GM12878 (cell line): ENCODE measurements around the gene NAT14. TPM values are rescaled to one million over a fixed set of nuclear protein-coding genes. Genes with fewer than 3 reads are reported as not detected.
A peak's percentile ranks its signal among the peaks of the same experiment; 100 is the strongest.

ENCODE experiments used
- ATAC-seq: fragments of 200-7000 bp; cut with Tn5 transposase; 3 replicates; pipeline ENCODE4 v1.9.1; 2020; ENCODE audit warnings: mild to moderate bottlenecking, moderate library complexity
- BruUV-seq: library from RNA; stranded (reverse); fragments of 400-500 nt; replicated peaks from 2 replicates; lab custom pipeline; 2021; lab: Mats Ljungman, UMichigan
- CTCF ChIA-PET: fragments of 300-600 bp; sonication (Branson Sonifier 250); formaldehyde crosslinking; extraction: SDS; loops from one replicate; lab custom pipeline; 2021; ENCODE audit warnings: inconsistent platforms; lab: Yijun Ruan, JAX
- POLR2A ChIA-PET: fragments of 350-600 bp; formaldehyde crosslinking; extraction: SDS; loops from one replicate; lab custom pipeline; 2021; ENCODE audit warnings: inconsistent platforms; lab: Charles Lee
- RAD21 ChIA-PET: fragments of 300-600 bp; sonication (Branson Sonifier 250); formaldehyde crosslinking; loops from one replicate; lab custom pipeline; 2023; ENCODE audit warnings: antibody characterized with exemption; ENCODE audit not compliant: unreplicated experiment; lab: Charles Lee
- SMC1A ChIA-PET: fragments of 300-600 bp; sonication (Branson Sonifier 250); formaldehyde crosslinking; loops from one replicate; lab custom pipeline; 2023; ENCODE audit not compliant: unreplicated experiment, uncharacterized antibody; lab: Charles Lee
- DNase-seq: peaks from one replicate; pipeline ENCODE4 v3.0.0-alpha.2; 2011; ENCODE audit warnings: low read depth, low spot score
- FAIRE-seq: peaks from 3 replicates; lab custom pipeline; 2011; peaks lifted over from hg19 to GRCh38; lab: Jason Lieb, UNC
- H2AFZ ChIP-seq: 2 replicates; pipeline ENCODE4 v1.6.0; 2011; ENCODE audit warnings: low read depth, low read length, control low read depth; ENCODE audit not compliant: control insufficient read depth
- H3K27ac ChIP-seq: 2 replicates; pipeline ENCODE4 v1.5.1; 2011; ENCODE audit warnings: control low read depth; ENCODE audit not compliant: control insufficient read depth, insufficient read depth
- H3K27me3 ChIP-seq, 2 experiments: replicated peaks in 1 of 2; 2 replicates each; pipeline versions ENCODE4 v1.6.0 to v1.6.1; 2011; ENCODE audit warnings: low read length in 1 of 2; ENCODE audit not compliant: control insufficient read depth in 2 of 2, insufficient read depth in 2 of 2
- H3K36me3 ChIP-seq, 2 experiments: 2 replicates each; pipeline ENCODE4 v1.5.1; 2011; ENCODE audit warnings: low read length in 1 of 2; ENCODE audit not compliant: control insufficient read depth in 2 of 2, insufficient read depth in 2 of 2
- H3K4me1 ChIP-seq: 2 replicates; pipeline ENCODE4 v1.6.1; 2011; ENCODE audit warnings: mild to moderate bottlenecking, low read length, moderate library complexity, mixed read lengths; ENCODE audit not compliant: control insufficient read depth, insufficient read depth
- H3K4me2 ChIP-seq: 2 replicates; pipeline ENCODE4 v1.6.0; 2011; ENCODE audit warnings: control low read depth; ENCODE audit not compliant: control insufficient read depth, insufficient read depth
- H3K4me3 ChIP-seq: fragments of 200-600 bp; sonication (generic); 2 replicates; pipeline ENCODE4 v1.5.1; 2016
- H3K79me2 ChIP-seq: 2 replicates; pipeline ENCODE4 v1.6.0; 2011; ENCODE audit warnings: low read length; ENCODE audit not compliant: control insufficient read depth, insufficient read depth
- H3K9ac ChIP-seq: 2 replicates; pipeline ENCODE4 v1.8.0; 2011; ENCODE audit warnings: low read length, control low read depth, mixed read lengths; ENCODE audit not compliant: control insufficient read depth, insufficient read depth
- H3K9me3 ChIP-seq: replicated peaks from 3 replicates; pipeline ENCODE4 v1.5.1; 2011; ENCODE audit warnings: mild to moderate bottlenecking, low read length; ENCODE audit not compliant: control insufficient read depth, insufficient read depth
- H4K20me1 ChIP-seq: 2 replicates; pipeline ENCODE4 v1.6.0; 2011; ENCODE audit not compliant: control insufficient read depth, insufficient read depth
- BCL11A ChIP-seq: IDR thresholded peaks from 2 replicates; pipeline ENCODE4 v1.6.1; 2011; ENCODE audit warnings: low read depth, low read length
- CBX3 ChIP-seq: fragments of 200-600 bp; sonication (generic); IDR thresholded peaks from 2 replicates; pipeline ENCODE4 v1.6.1; 2016; ENCODE audit warnings: low read depth, borderline replicate concordance
- FOXK2 ChIP-seq: fragments of 450-650 bp; IDR thresholded peaks from 2 replicates; pipeline ENCODE4 v1.6.1; 2017; ENCODE audit warnings: mild to moderate bottlenecking, moderate library complexity
- NFYB ChIP-seq: IDR thresholded peaks from 2 replicates; pipeline ENCODE4 v1.6.1; 2011; ENCODE audit warnings: low read depth, mild to moderate bottlenecking, low read length, improper control_type of control experiment, moderate library complexity; ENCODE audit not compliant: insufficient read depth
- POLR2AphosphoS5 ChIP-seq: IDR thresholded peaks from 2 replicates; pipeline ENCODE4 v1.6.1; 2011; ENCODE audit warnings: mild to moderate bottlenecking, low read length, inconsistent platforms
- POU2F2 ChIP-seq: IDR thresholded peaks from 3 replicates; pipeline ENCODE4 v1.6.1; 2011; ENCODE audit warnings: low read depth, mild to moderate bottlenecking, low read length, borderline replicate concordance
- RBBP5 ChIP-seq: fragments of 200-600 bp; sonication (generic); conservative IDR thresholded peaks from 2 replicates; pipeline ENCODE4 v1.6.1; 2016
- SPI1 ChIP-seq: IDR thresholded peaks from 2 replicates; pipeline ENCODE4 v1.6.1; 2011; ENCODE audit warnings: low read depth, mild to moderate bottlenecking, low read length, moderate library complexity, borderline replicate concordance; ENCODE audit not compliant: insufficient read depth
- SREBF1 ChIP-seq: IDR thresholded peaks from 2 replicates; pipeline ENCODE4 v1.6.1; 2012; ENCODE audit warnings: mild to moderate bottlenecking, low read length
- ZNF217 ChIP-seq: fragments of 450-650 bp; IDR thresholded peaks from 2 replicates; pipeline ENCODE4 v1.6.1; 2017; ENCODE audit warnings: antibody characterized with exemption, mild to moderate bottlenecking
- ZNF592 ChIP-seq: fragments of 450-650 bp; IDR thresholded peaks from 2 replicates; pipeline ENCODE4 v1.6.1; 2017; ENCODE audit warnings: mild to moderate bottlenecking, moderate library complexity
- WGBS: methylation state at CpG from one replicate; pipeline ENCODE4 v1.1.6; 2016; ENCODE audit warnings: low lambda C conversion rate; ENCODE audit not compliant: insufficient replicate concordance, insufficient coverage; ENCODE audit errors: missing lambda C conversion rate; 5-methylcytosine and 5-hydroxymethylcytosine counted together
- in situ Hi-C: fragments of 300-500 bp; cut with MboI; formaldehyde crosslinking; loops from 9 replicates; pipeline ENCODE4 v1.14.3; 2018; ENCODE audit warnings: mixed read lengths
- intact Hi-C: fragments of 100-400 bp; cut with micrococcal nuclease; formaldehyde crosslinking; loops from one replicate; pipeline ENCODE4 v1.14.2; 2022; ENCODE audit not compliant: unreplicated experiment
- polyA plus RNA-seq, 11 experiments: library from polyadenylated mRNA; depleted of rRNA in 4 of 11; unstranded in 6 of 11; stranded (reverse) in 5 of 11; fragments of >200 nt; fragmentation: Nextera tagmentation in 4 of 11; fragmentation: Illumina TruSeq in 1 of 11; extraction: Ambion mirVana in 4 of 11; extraction: Trizol in 1 of 11; gene quantifications; 1 replicate in 1 of 11; 2 replicates in 10 of 11; pipeline versions ENCODE4 v1.2.1 to v1.2.3, GENCODE V29; 2011 to 2016; ENCODE audit warnings: inconsistent platforms in 2 of 11, missing spikeins in 2 of 11, low read depth in 1 of 11
- total RNA-seq, 4 experiments: library from RNA; depleted of rRNA in 3 of 4; stranded (reverse); fragments of >200 nt in 3 of 4; fragmentation: Illumina TruSeq in 1 of 4; extraction: Trizol in 1 of 4; gene quantifications; 2 replicates each; pipeline versions ENCODE4 v1.2.1 to v1.2.3, GENCODE V29; 2013 to 2021

Gene NAT14
- total and polyA plus RNA-seq, 10 of the 15 experiments (the other 5 are each of a cell fraction or from before 2014, with no cell fraction given) = 0.87 to 23.6 (median 9.7) TPM

DNA sequence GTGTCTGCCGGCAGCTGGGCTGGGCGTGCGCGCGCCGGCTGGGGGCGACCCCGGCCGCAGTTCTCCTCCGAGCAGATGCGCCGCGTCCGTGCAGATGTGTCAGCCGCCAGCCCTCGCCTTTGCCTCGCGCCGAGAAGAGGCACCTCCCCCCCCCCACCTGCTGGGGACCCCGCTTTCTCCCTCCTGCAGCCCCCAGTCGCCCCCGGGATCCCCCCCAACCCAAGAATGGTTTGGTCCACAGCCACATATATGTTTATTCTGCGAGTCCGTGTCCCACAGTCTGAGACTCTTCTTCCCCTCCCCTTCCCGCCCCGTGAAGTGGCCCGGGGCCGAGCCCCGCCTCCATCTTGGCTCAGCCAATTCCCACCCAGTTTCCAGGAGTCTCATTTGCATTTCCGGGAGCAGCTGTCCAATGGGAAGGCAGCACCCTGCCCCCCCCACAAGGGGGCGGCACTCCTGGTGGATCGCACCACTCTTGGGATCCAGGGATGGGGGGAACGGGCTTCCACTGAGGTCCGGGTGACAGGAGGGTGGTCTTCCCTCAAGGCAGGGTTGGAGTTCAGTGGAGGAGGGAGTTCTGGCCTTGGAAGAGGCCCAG lies 32.1 kb upstream of the NAT14 start:
- TF ChIP-seq NFYB (0 out of 2 replicates have a peak, but pooled peaks have one; percentile 19), POLR2AphosphoS5 (no peak), POU2F2 (peak; percentile 56; the same call in 1 of the 3 replicates), FOXK2 (peak; percentile 27; the same call in 1 of the 2 replicates)
- 64% methylated on average over 17 of the region's 34 CpGs for WGBS
- in situ Hi-C loops (no loop called here), intact Hi-C loops (no loop called here)
- no peak overlapping the region for H3K4me3 ChIP-seq
- BruUV-seq = no TSS peak
- ATAC-seq (peak; percentile 60), DNase-seq (no peak), FAIRE-seq (no peak)
- H3K9me3 ChIP-seq = no peaks in the 10 kb centered on the region
- no peaks in the 10 kb centered on the region for H3K79me2 ChIP-seq
- POLR2A ChIA-PET = no interaction called here
- CTCF ChIA-PET = interaction anchor here (0.8 to 2.0 kb wide), 3 partner anchors 16 to 112 kb away, joined by 3 to 4 read pairs (median 4); no protein-coding TSS in a partner anchor
- peaks cover 4% of the 10 kb centered on the region; the same call in 1 of the 2 replicates for H4K20me1 ChIP-seq
- no peaks in the 10 kb centered on the region for H3K4me1 ChIP-seq
- no peak overlapping the region for H3K9ac ChIP-seq
- H3K27me3 ChIP-seq = no peaks in the 10 kb centered on the region; a peak in 2 of 4 replicates
- RAD21 ChIA-PET = no interaction called here
- no peak overlapping the region for H3K27ac ChIP-seq
- no peak overlapping the region for H3K4me2 ChIP-seq
- SMC1A ChIA-PET = no interaction called here
- H3K36me3 ChIP-seq = peaks cover 3 to 4% of the 10 kb centered on the region in 2 experiments
- no peak overlapping the region for H2AFZ ChIP-seq

- no peak overlapping the region for H3K4me3 ChIP-seq
- peaks cover 4% of the 10 kb centered on the region; the same call in 1 of the 2 replicates for H4K20me1 ChIP-seq
- no peak overlapping the region for H2AFZ ChIP-seq
- H3K27me3 ChIP-seq = no peaks in the 10 kb centered on the region; a peak in 2 of 4 replicates
- no peaks in the 10 kb centered on the region for H3K9me3 ChIP-seq
- ChIA-PET POLR2A (interaction anchor here (0.5 kb wide), 3 partner anchors 28 to 323 kb away, joined by 3 to 5 read pairs (median 4); no protein-coding TSS in a partner anchor), SMC1A (interaction anchor here (0.6 to 0.9 kb wide), 2 partner anchors 158 to 657 kb away, joined by 3 read pairs; no protein-coding TSS in a partner anchor), RAD21 (no interaction called here), CTCF (interaction anchor here (0.8 to 2.0 kb wide), 5 partner anchors 17 to 160 kb away, joined by 3 to 4 read pairs (median 4); no protein-coding TSS in a partner anchor)
- intact Hi-C loops = no loop called here
- no peak overlapping the region for H3K27ac ChIP-seq
- no peak for FAIRE-seq
- no peak for ATAC-seq
- H3K4me1 ChIP-seq = no peaks in the 10 kb centered on the region
- peaks cover 3 to 4% of the 10 kb centered on the region in 2 experiments for H3K36me3 ChIP-seq
- 76% methylated on average over 12 of the region's 12 CpGs for WGBS
- BruUV-seq = no TSS peak
- no peak overlapping the region for H3K9ac ChIP-seq
- in situ Hi-C loops = no loop called here
- no peak for DNase-seq
- H3K79me2 ChIP-seq = no peaks in the 10 kb centered on the region
- no peak overlapping the region for H3K4me2 ChIP-seq
- no peak for TF ChIP-seq CBX3
- no peak for TF ChIP-seq SREBF1
- TF ChIP-seq ZNF592 = no peak
- no peak for TF ChIP-seq SPI1
- no peak for TF ChIP-seq RBBP5
- TF ChIP-seq ZNF217 = no peak
- TF ChIP-seq BCL11A = no peak
Measured at GRCh38 chr19:55453511-55454260, 31.3 kb upstream of the NAT14 start.
